ENCODE data around the gene PRKCH. TPM values are rescaled to one million over a fixed set of nuclear protein-coding genes. Genes with fewer than 3 reads are reported as not detected.

Gene PRKCH
- polyA plus RNA-seq, 3 donors, result 3.6 to 6.2 (median 5.4) TPM

- Histone ChIP-seq H3K4me3 (replicated peaks in 1 of 3; ENCODE audit: low read depth in 2 of 3, low read length in 3 of 3) (no peak overlapping the region), H3K4me2 (replicated peaks; ENCODE audit: extremely low read depth, low read length, poor library complexity, severe bottlenecking) (no peak overlapping the region), H3K36me3 (replicated peaks in 1 of 2; ENCODE audit: control insufficient read depth in 1 of 2, insufficient read depth in 2 of 2, low read length in 2 of 2) (no peaks in the 10 kb centered on the region), H3K4me1 (ENCODE audit: control insufficient read depth in 1 of 2, insufficient read depth in 2 of 2, low read length in 2 of 2) (peaks cover 30 to 33% of the 10 kb centered on the region in 2 donors), H3K27ac (ENCODE audit: low read depth in 1 of 2, low read length in 2 of 2) (no peak overlapping the region), H2AFZ (ENCODE audit: insufficient read depth, low read depth, low read length, poor library complexity, severe bottlenecking) (no peak overlapping the region), H3K79me2 (ENCODE audit: insufficient read depth, low read length) (peaks cover 6% of the 10 kb centered on the region), H3K9ac (ENCODE audit: insufficient read depth, low read length, poor library complexity, severe bottlenecking) (no peak overlapping the region), H3K27me3 (ENCODE audit: control insufficient read depth in 2 of 2, insufficient read depth in 2 of 2, low read length in 2 of 2) (no peaks in the 10 kb centered on the region), H3K9me3 (replicated peaks in 1 of 2; ENCODE audit: control insufficient read depth in 1 of 2, insufficient read depth in 1 of 2, low read length in 2 of 2) (no peaks in the 10 kb centered on the region), H4K20me1 (ENCODE audit: insufficient read depth, low read length) (no peaks in the 10 kb centered on the region)
- H3K4me1 Mint-ChIP-seq, result peaks cover 31% of the 10 kb centered on the region
- peaks cover 10 to 15% of the 10 kb centered on the region in 2 donors for H3K36me3 Mint-ChIP-seq
- WGBS (ENCODE audit: insufficient coverage), result no CpG with 5 or more reads among the region's 3 CpGs
- no peak overlapping the region for H3K4me3 Mint-ChIP-seq
- no peak for DNase-seq
- intact Hi-C loops (cut with micrococcal nuclease), result no loop called here
- no peaks in the 10 kb centered on the region for H3K9me3 Mint-ChIP-seq
- peaks cover 0 to 2% (median 0%) of the 10 kb centered on the region in 3 donors for H3K27me3 Mint-ChIP-seq (ENCODE audit: low read depth in 3 of 3)
- no peak overlapping the region for H3K27ac Mint-ChIP-seq
- no peak for TF ChIP-seq CTCF (IDR thresholded peaks at IDR 0.05)
Observed at GRCh38 chr14:61443481-61443880, 122.1 kb downstream of the PRKCH start.

DNA sequence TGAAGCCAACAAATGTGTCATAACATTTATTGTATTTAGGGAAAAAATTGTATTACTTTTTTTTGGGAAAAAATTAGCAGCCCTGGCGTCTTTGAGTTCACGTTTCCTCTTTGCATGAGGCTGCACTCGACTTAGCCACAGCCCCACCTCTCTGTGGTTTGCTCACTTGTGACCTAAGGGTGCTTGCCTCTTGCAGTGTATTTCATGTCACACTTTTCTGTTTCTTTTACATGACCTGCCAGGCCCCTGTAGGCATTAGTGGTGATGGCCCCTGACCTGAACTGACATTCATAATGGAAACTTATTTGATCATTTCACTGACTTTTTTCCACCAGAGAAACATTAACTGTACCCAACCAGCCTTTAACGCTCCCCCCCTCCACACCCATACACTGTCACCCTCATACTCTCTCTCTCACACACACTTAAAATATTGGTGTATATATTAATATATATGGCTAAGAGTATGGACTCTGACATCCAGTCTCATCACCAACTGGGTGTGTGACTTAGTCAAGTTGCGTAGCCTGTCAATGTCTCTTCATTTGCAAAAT lies 122.9 kb downstream of the PRKCH start:
- H3K4me1 ChIP-seq (ENCODE audit: control insufficient read depth in 1 of 2, insufficient read depth in 2 of 2, low read length in 2 of 2), result peaks cover 22 to 25% of the 10 kb centered on the region in 2 donors
- H3K27ac ChIP-seq (ENCODE audit: low read depth in 1 of 2, low read length in 2 of 2), result peak overlapping the region in 1 of 2 donors; percentile 3
- 0% methylated on average over 3 of the region's 5 CpGs for WGBS (ENCODE audit: insufficient coverage)
- TF ChIP-seq CTCF (IDR thresholded peaks at IDR 0.05), result no peak
- H3K4me2 ChIP-seq (replicated peaks; ENCODE audit: extremely low read depth, low read length, poor library complexity, severe bottlenecking), result peak overlapping the region; percentile 26
- Mint-ChIP-seq H3K36me3 (peaks cover 10 to 15% of the 10 kb centered on the region in 2 donors), H3K27me3 (ENCODE audit: low read depth in 3 of 3) (peaks cover 0 to 2% (median 0%) of the 10 kb centered on the region in 3 donors), H3K4me1 (peaks cover 23% of the 10 kb centered on the region), H3K9me3 (no peaks in the 10 kb centered on the region), H3K4me3 (no peak overlapping the region), H3K27ac (peak overlapping the region in 3 of 7 donors; percentile 36 to 58 (median 42))
- H3K79me2 ChIP-seq (ENCODE audit: insufficient read depth, low read length), result peaks cover 6% of the 10 kb centered on the region
- no peak overlapping the region for H3K9ac ChIP-seq (ENCODE audit: insufficient read depth, low read length, poor library complexity, severe bottlenecking)
- no peaks in the 10 kb centered on the region for H3K36me3 ChIP-seq (replicated peaks in 1 of 2; ENCODE audit: control insufficient read depth in 1 of 2, insufficient read depth in 2 of 2, low read length in 2 of 2)
- H3K9me3 ChIP-seq (replicated peaks in 1 of 2; ENCODE audit: control insufficient read depth in 1 of 2, insufficient read depth in 1 of 2, low read length in 2 of 2), result no peaks in the 10 kb centered on the region
- no peaks in the 10 kb centered on the region for H4K20me1 ChIP-seq (ENCODE audit: insufficient read depth, low read length)
- intact Hi-C loops (cut with micrococcal nuclease), result no loop called here
- no peak overlapping the region for H3K4me3 ChIP-seq (replicated peaks in 1 of 3; ENCODE audit: low read depth in 2 of 3, low read length in 3 of 3)
- peak; percentile 19 to 52 (median 34) for DNase-seq
- no peaks in the 10 kb centered on the region for H3K27me3 ChIP-seq (ENCODE audit: control insufficient read depth in 2 of 2, insufficient read depth in 2 of 2, low read length in 2 of 2)
- H2AFZ ChIP-seq (ENCODE audit: insufficient read depth, low read depth, low read length, poor library complexity, severe bottlenecking), result no peak overlapping the region

All from CD14-positive monocyte (primary cell).